ENCODE results near the gene OR2T4. TPM values are rescaled to one million over a fixed set of nuclear protein-coding genes. Genes with fewer than 3 reads are reported as not detected.

The OR2T4 gene
- total RNA-seq (2022; extraction: Qiagen RNA extraction; ENCODE audit: low read depth) = not detected in 5 replicates

GRCh38 chr1:248361121-248361715 is at the start of gene OR2T4:
OR2T4 (plus strand) TSS chr1:248361665; CDS start chr1:248361665, 0 bp downstream.

GRCh38 chr1:248324468-248324867 is 37.0 kb upstream of the OR2T4 start, which contains the start of gene OR2M7:
OR2M7 (minus strand) TSS chr1:248324568; CDS start chr1:248324568, 0 bp downstream.

GRCh38 chr1:248348475-248348874 is 13.0 kb upstream of the OR2T4 start, which contains the start of gene OR14C36:
OR14C36 (plus strand) TSS chr1:248348775; CDS start chr1:248348775, 0 bp downstream.

GRCh38 chr1:248375446-248375845 is 14.0 kb downstream of the OR2T4 start, which contains the start of gene OR2T6:
OR2T6 (plus strand) TSS chr1:248375746; CDS start chr1:248387609, 11,863 bp downstream.

GRCh38 chr1:248402748-248403147 is 41.3 kb downstream of the OR2T4 start, which contains the start of gene OR2T1:
OR2T1 (plus strand) TSS chr1:248403048; CDS start chr1:248406148, 3,100 bp downstream.

Other genes starting within 250 kb of the OR2T4 start
- not detected in 5 replicates for gene OR2M5, start 216.5 kb upstream of the OR2T4 start, total RNA-seq (2022; extraction: Qiagen RNA extraction; ENCODE audit: low read depth)
- not detected in 5 replicates for gene OR2M2, start 186.8 kb upstream of the OR2T4 start, total RNA-seq (2022; extraction: Qiagen RNA extraction; ENCODE audit: low read depth)
- gene OR2M3, start 164.4 kb upstream of the OR2T4 start, total RNA-seq (2022; extraction: Qiagen RNA extraction; ENCODE audit: low read depth) = not detected in 5 replicates
- gene OR2M4, start 130.2 kb upstream of the OR2T4 start, total RNA-seq (2022; extraction: Qiagen RNA extraction; ENCODE audit: low read depth) = not detected in 5 replicates
- not detected in 5 replicates for gene OR2T33, start 83.7 kb upstream of the OR2T4 start, total RNA-seq (2022; extraction: Qiagen RNA extraction; ENCODE audit: low read depth)
- gene OR2T12, start 58.2 kb upstream of the OR2T4 start, total RNA-seq (2022; extraction: Qiagen RNA extraction; ENCODE audit: low read depth) = not detected in 5 replicates
- gene OR2M7, start 37.1 kb upstream of the OR2T4 start, total RNA-seq (2022; extraction: Qiagen RNA extraction; ENCODE audit: low read depth) = not detected in 5 replicates
- not detected in 5 replicates for gene OR14C36, start 12.9 kb upstream of the OR2T4 start, total RNA-seq (2022; extraction: Qiagen RNA extraction; ENCODE audit: low read depth)
- not detected in 5 replicates for gene OR2T6, start 14.1 kb downstream of the OR2T4 start, total RNA-seq (2022; extraction: Qiagen RNA extraction; ENCODE audit: low read depth)
- gene OR2T1, start 41.4 kb downstream of the OR2T4 start, total RNA-seq (2022; extraction: Qiagen RNA extraction; ENCODE audit: low read depth) = not detected in 5 replicates
- not detected in 5 replicates for gene OR2T2, start 84.0 kb downstream of the OR2T4 start, total RNA-seq (2022; extraction: Qiagen RNA extraction; ENCODE audit: low read depth)
- gene OR2T3, start 111.7 kb downstream of the OR2T4 start, total RNA-seq (2022; extraction: Qiagen RNA extraction; ENCODE audit: low read depth) = not detected in 5 replicates
- gene OR2T5, start 126.9 kb downstream of the OR2T4 start, total RNA-seq (2022; extraction: Qiagen RNA extraction; ENCODE audit: low read depth) = not detected in 5 replicates
- not detected in 5 replicates for gene OR2G6, start 146.4 kb downstream of the OR2T4 start, total RNA-seq (2022; extraction: Qiagen RNA extraction; ENCODE audit: low read depth)
- gene OR2T29, start 201.1 kb downstream of the OR2T4 start, total RNA-seq (2022; extraction: Qiagen RNA extraction; ENCODE audit: low read depth) = not detected in 5 replicates
- not detected in 5 replicates for gene OR2T34, start 213.1 kb downstream of the OR2T4 start, total RNA-seq (2022; extraction: Qiagen RNA extraction; ENCODE audit: low read depth)
- gene OR2T10, start 236.0 kb downstream of the OR2T4 start, total RNA-seq (2022; extraction: Qiagen RNA extraction; ENCODE audit: low read depth) = not detected in 5 replicates

Measured in A549 treated with RU486 at 1 μM for 4 hours (cell line).